Mucosa of descending colon (tissue), 3 donors: ENCODE measurements around the gene CMTM4. TPM values are rescaled to one million over a fixed set of nuclear protein-coding genes. Genes with fewer than 3 reads are reported as not detected.

Source experiments
- ATAC-seq: fragments of 200-7000 bp; cut with Tn5 transposase; one replicate; pipeline ENCODE4 v1.9.1; 2020; ENCODE audit warnings: mild to moderate bottlenecking, moderate library complexity
- DNase-seq, 3 donors: peaks; one replicate each; pipeline ENCODE4 v3.0.0-alpha.2; 2020
- H3K36me3 ChIP-seq: fragments of 200-600 bp; one replicate; pipeline ENCODE4 v1.8.0; 2021; ENCODE audit warnings: low read depth, mild to moderate bottlenecking
- H3K4me1 ChIP-seq: fragments of 200-600 bp; one replicate; pipeline ENCODE4 v1.8.0; 2021; ENCODE audit warnings: low read depth, mild to moderate bottlenecking
- H3K4me3 ChIP-seq: fragments of 200-600 bp; one replicate; pipeline ENCODE4 v1.8.0; 2021; ENCODE audit warnings: mild to moderate bottlenecking
- H3K9me3 ChIP-seq: fragments of 200-600 bp; one replicate; pipeline ENCODE4 v1.8.0; 2021; ENCODE audit warnings: mild to moderate bottlenecking
- CTCF ChIP-seq: fragments of 200-600 bp; IDR thresholded peaks from one replicate; pipeline ENCODE4 v1.8.0; 2022; ENCODE audit warnings: antibody characterized with exemption, mild to moderate bottlenecking
- intact Hi-C, 2 donors: fragments of 100-400 bp; cut with DNase I in 1 of 2; cut with micrococcal nuclease in 1 of 2; formaldehyde crosslinking; loops; one replicate each; pipeline versions ENCODE4 v1.11.0 to v1.11.1; 2022; cut with DNase I, micrococcal nuclease
- total RNA-seq, 3 donors: library from RNA; stranded (reverse); fragmentation: NEBNext Ultra II Directional in 2 of 3; extraction: Animal tissue kit (Norgen Biotek cat#: 25700) in 2 of 3; gene quantifications; one replicate each; pipeline versions ENCODE4 v1.2.1 to v1.2.4, GENCODE V29; 2021 to 2023
- donor health status: DM: no; HTN: no; CAD: no; lungs with moderate emphysema.
- donor health status: DM: no; HTN: no; CAD: no.
- donor health status: DM: no; HTN: yes; CAD: no.

CMTM4 gene
- total RNA-seq, 3 donors from 2014 or later = 91.6 to 208 (median 155) TPM

DNA sequence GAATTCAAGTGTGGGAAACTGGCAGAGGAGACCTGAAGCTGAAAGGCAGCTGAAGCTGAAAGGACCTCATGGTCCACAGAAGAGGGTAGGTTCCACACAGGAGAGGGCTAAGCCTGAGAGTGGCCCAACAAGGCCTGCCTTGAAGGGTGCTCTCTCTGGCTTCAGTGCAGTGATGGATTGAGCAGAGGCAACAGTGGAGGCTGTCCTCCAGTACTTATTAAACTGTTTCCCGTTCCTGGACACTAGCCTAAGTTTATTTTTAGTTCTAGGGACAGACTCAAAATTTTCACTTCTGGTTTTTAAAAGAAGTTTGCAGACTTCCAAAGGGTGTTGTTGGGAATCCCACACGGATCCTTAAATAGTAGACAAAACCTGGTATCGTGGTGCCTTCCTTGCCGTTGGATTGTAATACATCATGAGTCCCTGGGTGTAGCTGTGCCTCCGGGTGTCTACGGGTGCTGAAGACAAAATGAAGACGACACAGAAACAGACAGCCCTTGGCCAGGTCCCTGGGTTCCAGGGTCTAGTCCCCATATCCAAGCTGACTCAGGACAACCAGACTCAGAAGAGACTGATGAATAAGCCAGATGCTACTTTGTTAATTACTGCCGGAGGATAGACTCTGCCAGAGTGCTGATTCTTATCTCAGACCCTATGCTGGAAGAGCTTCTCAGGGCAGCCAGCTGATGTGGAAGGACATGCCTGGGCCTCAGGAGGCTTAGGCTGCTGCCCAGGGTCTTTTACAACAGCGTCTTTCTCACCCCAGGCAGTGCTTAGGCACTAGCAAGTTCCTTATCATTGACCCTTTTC, 7.1 kb upstream of the CMTM4 start:
- H3K4me1 ChIP-seq = peaks cover 14% of the 10 kb centered on the region
- intact Hi-C loops = no loop called here
- DNase-seq (no peak), ATAC-seq (no peak)
- no peak for TF ChIP-seq CTCF
- H3K9me3 ChIP-seq = no peaks in the 10 kb centered on the region
- H3K4me3 ChIP-seq = no peak overlapping the region
- H3K36me3 ChIP-seq = no peaks in the 10 kb centered on the region

DNA sequence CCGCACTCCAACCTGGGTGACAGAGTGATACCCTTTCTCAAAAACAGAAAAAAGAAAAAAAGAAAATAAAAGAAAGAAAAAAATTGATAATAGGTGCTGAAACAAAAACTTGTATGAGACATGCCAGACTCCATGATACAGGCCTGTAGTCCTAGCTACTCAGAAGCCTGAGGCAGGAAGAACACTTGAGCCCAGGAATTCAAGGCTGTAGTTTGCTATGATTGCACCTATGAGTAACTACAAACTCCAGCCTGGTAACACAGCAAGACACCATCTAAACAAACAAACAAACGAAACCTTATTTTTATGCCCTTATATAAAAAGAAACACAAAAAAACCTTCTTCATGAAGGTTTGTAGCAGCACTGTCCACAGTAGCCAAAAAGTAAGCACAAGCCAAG, 5.0 kb upstream of the CMTM4 start:
- H3K36me3 ChIP-seq = no peaks in the 10 kb centered on the region
- DNase-seq = no peak
- intact Hi-C loops = no loop called here
- peaks cover 10% of the 10 kb centered on the region for H3K4me1 ChIP-seq
- no peaks in the 10 kb centered on the region for H3K9me3 ChIP-seq
- no peak overlapping the region for H3K4me3 ChIP-seq
- no peak for TF ChIP-seq CTCF
- ATAC-seq = no peak

- no peak for TF ChIP-seq CTCF
- Histone ChIP-seq H3K36me3 (no peaks in the 10 kb centered on the region), H3K4me1 (peaks cover 6% of the 10 kb centered on the region), H3K9me3 (no peaks in the 10 kb centered on the region), H3K4me3 (no peak overlapping the region)
- no peak for ATAC-seq
- no peak for DNase-seq
- intact Hi-C loops = no loop called here
Observed at GRCh38 chr16:66701026-66701425, 4.5 kb upstream of the CMTM4 start.

DNA sequence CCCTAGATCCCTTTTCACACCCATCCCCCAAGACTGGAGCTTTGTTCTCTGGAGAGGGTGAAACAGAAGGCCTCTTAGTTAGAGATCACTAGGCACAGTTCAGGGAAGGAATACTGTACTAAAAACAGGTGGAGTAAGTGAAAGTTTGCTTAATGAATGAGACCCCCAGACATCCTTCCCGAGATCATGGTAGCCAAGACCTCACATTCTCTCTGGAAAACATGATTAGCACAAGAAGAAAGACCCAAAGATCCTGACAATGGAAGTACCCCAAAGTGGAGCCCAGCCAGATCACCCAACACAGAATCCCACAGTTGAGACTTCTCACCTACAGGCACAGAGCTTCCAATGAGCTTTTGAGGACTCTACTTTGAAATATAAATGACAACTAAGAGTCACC, 3.4 kb upstream of the CMTM4 start:
- TF ChIP-seq CTCF = no peak
- intact Hi-C loops = no loop called here
- ATAC-seq (no peak), DNase-seq (no peak)
- H3K4me1 ChIP-seq = peaks cover 11% of the 10 kb centered on the region
- H3K36me3 ChIP-seq = no peaks in the 10 kb centered on the region
- H3K4me3 ChIP-seq = no peak overlapping the region
- H3K9me3 ChIP-seq = no peaks in the 10 kb centered on the region

- Histone ChIP-seq H3K4me3 (no peak overlapping the region), H3K9me3 (no peaks in the 10 kb centered on the region), H3K4me1 (peaks cover 23% of the 10 kb centered on the region), H3K36me3 (no peaks in the 10 kb centered on the region)
- no peak for TF ChIP-seq CTCF
- intact Hi-C loops = no loop called here
- DNase-seq (no peak), ATAC-seq (no peak)
Observed at GRCh38 chr16:66698046-66698445, 1.5 kb upstream of the CMTM4 start.
